ENCODE results near the gene EGFL6.
A peak's percentile ranks its signal among the peaks of the same experiment; 100 is the strongest.
"Not testable (repeated sequence)": the region's sequence is repeated elsewhere in the genome, so short reads cannot be mapped to it uniquely, and the experiment has no call there.

EGFL6 gene

DNA sequence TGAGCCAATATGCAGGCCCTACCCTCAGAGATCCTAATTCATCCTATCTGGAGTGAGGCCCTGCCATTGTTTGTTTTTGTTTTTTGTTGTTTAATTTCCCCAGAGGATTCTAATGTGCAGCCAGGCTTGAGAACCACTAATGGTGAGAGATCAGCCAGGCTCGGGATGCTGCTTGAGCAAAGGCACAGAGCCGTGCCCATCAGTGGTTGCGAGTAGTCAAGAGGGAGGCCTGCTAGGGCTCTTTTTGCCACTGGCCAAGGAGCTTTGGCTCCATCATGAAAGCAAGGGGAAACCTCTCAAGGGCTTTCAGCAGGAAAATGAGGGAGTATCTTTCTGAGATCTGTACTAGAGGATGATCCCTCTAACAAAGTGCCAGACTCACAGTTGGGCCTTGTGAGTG lies 86.3 kb downstream of the EGFL6 start:
- DNase-seq (ENCODE audit: insufficient read length, low spot score) (no peak), FAIRE-seq (no peak)
- TF ChIP-seq POU2F2 (IDR thresholded peaks at IDR 0.05; ENCODE audit: low read depth, low read length) (no peak), PAX5 (IDR thresholded peaks at IDR 0.05; ENCODE audit: insufficient read depth, low read length, severe bottlenecking) (no peak), POLR2AphosphoS5 (IDR thresholded peaks at IDR 0.05; ENCODE audit: low read depth, low read length) (no peak), SPI1 (IDR thresholded peaks at IDR 0.05; ENCODE audit: low read depth, low read length) (no peak)

DNA sequence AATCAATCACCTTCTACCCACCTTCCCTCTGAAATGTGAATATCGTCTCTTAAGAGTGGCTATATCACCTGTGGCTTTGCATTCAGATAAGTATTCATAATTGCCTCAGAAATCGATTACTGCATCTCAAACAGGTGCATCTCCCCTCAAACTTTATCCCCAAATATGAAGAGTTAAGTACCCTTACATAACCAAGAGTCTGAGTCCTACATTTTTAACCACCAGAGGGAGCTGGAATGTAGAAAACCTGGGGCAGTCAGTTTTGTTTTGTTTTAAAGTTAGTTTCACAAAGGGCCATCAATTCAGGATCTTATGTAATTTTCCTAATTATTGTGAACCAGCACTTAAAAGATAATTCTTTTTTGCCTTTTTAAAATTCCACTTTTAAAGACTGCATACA lies 89.2 kb downstream of the EGFL6 start:
- DNase-seq (ENCODE audit: insufficient read length, low spot score) (no peak), FAIRE-seq (peak; percentile 63)
- no peak for TF ChIP-seq POLR2AphosphoS5 (IDR thresholded peaks at IDR 0.05; ENCODE audit: low read depth, low read length)
- no peak for TF ChIP-seq POLR2A (IDR thresholded peaks at IDR 0.05; ENCODE audit: low read depth, low read length)
- TF ChIP-seq POU2F2 (IDR thresholded peaks at IDR 0.05; ENCODE audit: low read depth, low read length), result no peak

DNA sequence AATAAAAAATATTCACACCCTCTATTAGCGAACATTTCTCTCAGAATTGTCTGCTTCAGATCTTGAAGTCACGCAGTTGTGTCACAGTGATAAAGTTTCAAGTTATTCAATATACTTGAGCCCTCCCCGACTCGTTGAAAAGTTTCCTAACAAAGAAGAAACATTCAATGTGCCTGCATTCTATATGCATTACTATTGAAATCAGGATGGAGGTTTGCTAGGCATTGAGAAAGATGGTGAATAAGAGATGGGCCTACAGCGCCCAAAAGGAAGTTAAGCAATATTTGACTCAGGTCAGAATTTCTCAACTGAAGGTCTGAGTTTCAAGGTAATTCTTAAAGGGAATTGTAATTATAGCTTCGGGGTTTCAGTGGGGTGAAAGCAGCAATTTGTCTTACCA lies 89.7 kb downstream of the EGFL6 start:
- FAIRE-seq (no peak), DNase-seq (ENCODE audit: insufficient read length, low spot score) (no peak)
- TF ChIP-seq SPI1 (IDR thresholded peaks at IDR 0.05; ENCODE audit: low read depth, low read length), result no peak

DNA sequence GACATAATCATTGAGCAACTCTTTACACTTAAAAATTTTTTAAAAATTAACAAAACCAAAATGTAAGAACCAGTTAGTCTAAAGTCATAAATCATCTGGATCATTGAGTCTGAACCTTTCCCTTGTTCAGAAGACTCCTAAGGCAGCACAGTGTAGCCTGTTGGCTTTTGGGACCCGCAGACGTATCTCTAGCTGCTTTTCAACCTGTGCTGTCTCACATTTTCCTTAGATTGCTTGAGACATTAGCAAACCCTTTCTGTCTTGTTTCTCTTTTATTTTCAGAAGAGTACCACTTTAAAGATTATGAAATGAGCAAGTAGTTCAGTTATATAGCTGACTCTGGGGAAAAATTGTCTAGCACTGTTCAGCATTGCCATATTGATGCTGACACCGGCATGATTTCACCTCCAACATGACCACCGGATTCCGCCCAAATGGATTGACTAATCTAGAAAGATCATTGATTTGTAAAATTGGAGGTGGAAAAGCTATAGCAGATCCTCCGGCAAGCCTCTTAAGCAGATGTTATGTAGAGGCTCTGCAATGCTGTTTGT lies 92.4 kb downstream of the EGFL6 start:
- peak; percentile 58 for FAIRE-seq
- TF ChIP-seq SPI1 (IDR thresholded peaks at IDR 0.05; ENCODE audit: low read depth, low read length), result no peak
- no peak for DNase-seq (ENCODE audit: insufficient read length, low spot score)

DNA sequence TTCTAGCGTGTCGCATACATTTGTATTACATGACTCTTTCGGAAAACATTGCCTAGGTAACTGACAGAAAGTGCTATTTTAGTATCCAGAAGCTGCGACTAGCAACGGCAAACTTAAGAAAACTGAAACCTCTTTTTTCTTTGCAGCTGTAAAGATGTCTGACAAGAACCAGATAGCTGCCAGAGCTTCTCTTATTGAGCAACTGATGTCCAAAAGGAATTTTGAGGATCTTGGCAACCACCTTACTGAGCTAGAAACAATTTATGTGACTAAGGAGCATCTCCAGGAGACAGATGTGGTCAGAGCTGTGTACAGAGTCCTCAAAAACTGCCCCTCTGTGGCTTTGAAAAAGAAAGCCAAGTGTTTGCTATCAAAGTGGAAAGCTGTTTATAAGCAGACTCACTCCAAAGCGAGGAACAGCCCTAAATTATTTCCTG lies 93.0 kb downstream of the EGFL6 start:
- FAIRE-seq (peak; percentile 65), DNase-seq (ENCODE audit: insufficient read length, low spot score) (no peak)
- TF ChIP-seq TAF1 (IDR thresholded peaks at IDR 0.05; ENCODE audit: low read depth, low read length), result no peak
- TF ChIP-seq POU2F2 (IDR thresholded peaks at IDR 0.05; ENCODE audit: low read depth, low read length), result no peak
- no peak for TF ChIP-seq SPI1 (IDR thresholded peaks at IDR 0.05; ENCODE audit: low read depth, low read length)
- no peak for TF ChIP-seq PAX5 (IDR thresholded peaks at IDR 0.05; ENCODE audit: insufficient read depth, low read length, severe bottlenecking)
- no peak for TF ChIP-seq POLR2A (IDR thresholded peaks at IDR 0.05; ENCODE audit: low read depth, low read length)
- no peak for TF ChIP-seq POLR2AphosphoS5 (IDR thresholded peaks at IDR 0.05; ENCODE audit: low read depth, low read length)

DNA sequence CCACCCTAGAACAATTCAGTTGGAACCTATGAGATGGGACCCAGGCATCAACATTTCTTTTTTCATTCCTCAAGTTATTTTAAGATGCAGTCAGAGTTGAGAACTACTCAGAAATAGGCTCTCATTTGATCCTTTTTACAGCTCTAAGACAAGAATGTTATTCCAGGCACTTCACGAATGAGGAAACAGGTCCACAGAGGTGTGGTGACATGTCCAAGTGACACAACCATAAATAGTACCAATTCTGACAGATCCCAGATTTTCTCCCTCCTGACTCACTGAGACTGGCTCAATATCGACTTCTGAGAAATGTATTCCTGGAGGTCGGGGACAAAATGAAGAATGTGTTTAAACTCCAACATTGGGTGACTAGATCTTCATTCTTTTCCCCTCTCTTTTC lies 94.6 kb downstream of the EGFL6 start:
- no peak for FAIRE-seq
- DNase-seq (ENCODE audit: insufficient read length, low spot score), result no peak
- TF ChIP-seq POU2F2 (IDR thresholded peaks at IDR 0.05; ENCODE audit: low read depth, low read length) (no peak), POLR2AphosphoS5 (IDR thresholded peaks at IDR 0.05; ENCODE audit: low read depth, low read length) (no peak), TAF1 (IDR thresholded peaks at IDR 0.05; ENCODE audit: low read depth, low read length) (no peak), PAX5 (IDR thresholded peaks at IDR 0.05; ENCODE audit: insufficient read depth, low read length, severe bottlenecking) (no peak), SPI1 (IDR thresholded peaks at IDR 0.05; ENCODE audit: low read depth, low read length) (no peak), POLR2A (IDR thresholded peaks at IDR 0.05; ENCODE audit: low read depth, low read length) (no peak)

DNA sequence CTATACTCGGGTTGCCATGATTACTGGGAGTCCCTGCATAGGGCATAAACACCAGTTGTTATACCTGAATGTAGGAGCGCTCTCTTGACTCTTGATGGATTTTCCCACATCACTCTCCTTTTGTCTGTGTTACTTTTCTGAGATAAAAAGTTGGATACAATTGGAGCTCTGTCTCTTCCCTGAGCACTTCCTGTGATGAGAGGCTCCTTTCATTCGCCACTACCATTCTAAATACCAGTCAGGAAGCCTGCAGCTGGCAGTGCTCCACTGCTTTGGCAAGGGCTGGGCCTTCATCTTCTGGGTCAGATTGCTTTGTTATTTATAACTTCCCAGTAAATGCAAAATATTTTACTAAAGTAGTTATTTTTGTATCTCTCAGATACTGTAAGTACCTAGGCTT lies 97.4 kb downstream of the EGFL6 start:
- no peak for FAIRE-seq
- TF ChIP-seq SPI1 (IDR thresholded peaks at IDR 0.05; ENCODE audit: low read depth, low read length), result no peak
- no peak for TF ChIP-seq PAX5 (IDR thresholded peaks at IDR 0.05; ENCODE audit: insufficient read depth, low read length, severe bottlenecking)
- TF ChIP-seq TAF1 (IDR thresholded peaks at IDR 0.05; ENCODE audit: low read depth, low read length), result no peak
- no peak for TF ChIP-seq POU2F2 (IDR thresholded peaks at IDR 0.05; ENCODE audit: low read depth, low read length)
- TF ChIP-seq POLR2A (IDR thresholded peaks at IDR 0.05; ENCODE audit: low read depth, low read length), result no peak
- no peak for TF ChIP-seq POLR2AphosphoS5 (IDR thresholded peaks at IDR 0.05; ENCODE audit: low read depth, low read length)
- DNase-seq (ENCODE audit: insufficient read length, low spot score), result no peak

DNA sequence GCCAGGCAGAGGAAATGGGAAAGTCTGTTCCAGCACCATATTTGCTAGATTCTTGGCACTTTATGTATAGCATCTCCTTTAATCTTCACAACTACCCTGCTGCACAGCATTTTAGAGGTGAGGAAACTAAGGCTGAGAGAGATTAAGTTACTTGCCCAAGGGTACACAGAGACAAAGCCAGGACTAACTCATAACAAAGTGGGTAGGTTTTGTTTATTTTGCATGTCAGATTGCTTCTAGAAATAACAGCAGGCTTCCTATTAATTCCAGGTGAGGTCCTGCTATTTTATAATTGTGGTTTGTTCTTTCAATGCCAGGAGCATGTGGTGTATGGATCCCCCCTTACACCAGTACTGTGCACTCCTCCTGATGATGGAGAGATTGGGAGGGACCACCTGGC lies 98.5 kb downstream of the EGFL6 start:
- FAIRE-seq, result peak; percentile 35
- TF ChIP-seq TAF1 (IDR thresholded peaks at IDR 0.05; ENCODE audit: low read depth, low read length) (no peak), POLR2AphosphoS5 (IDR thresholded peaks at IDR 0.05; ENCODE audit: low read depth, low read length) (no peak), POU2F2 (IDR thresholded peaks at IDR 0.05; ENCODE audit: low read depth, low read length) (no peak), POLR2A (IDR thresholded peaks at IDR 0.05; ENCODE audit: low read depth, low read length) (no peak), PAX5 (IDR thresholded peaks at IDR 0.05; ENCODE audit: insufficient read depth, low read length, severe bottlenecking) (no peak), SPI1 (IDR thresholded peaks at IDR 0.05; ENCODE audit: low read depth, low read length) (no peak)
- no peak for DNase-seq (ENCODE audit: insufficient read length, low spot score)

DNA sequence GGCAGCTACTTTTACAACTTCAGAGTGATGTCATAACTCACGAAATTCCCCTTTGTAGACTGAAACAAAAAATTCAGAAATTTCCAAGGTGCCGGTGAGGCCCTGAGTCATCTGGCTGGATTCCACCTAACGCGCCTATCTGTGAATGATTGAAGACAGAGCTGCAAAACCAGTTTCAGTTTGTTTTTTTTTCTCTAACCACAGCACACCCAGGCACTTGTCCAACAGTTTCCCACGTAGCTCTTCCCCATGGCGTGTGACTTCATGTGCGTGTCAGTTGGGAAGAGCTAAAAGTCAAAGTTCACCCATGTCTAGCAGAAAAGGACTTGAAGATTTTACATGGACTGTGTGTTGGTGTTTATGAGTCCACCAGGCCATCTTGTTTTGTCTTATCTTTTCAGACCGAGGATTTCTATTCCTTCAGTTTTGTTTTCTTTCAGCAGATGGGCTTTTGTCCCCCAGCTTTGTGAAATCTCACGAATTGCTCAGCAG lies 99.9 kb downstream of the EGFL6 start:
- DNase-seq (ENCODE audit: insufficient read length, low spot score), result no peak
- TF ChIP-seq POU2F2 (IDR thresholded peaks at IDR 0.05; ENCODE audit: low read depth, low read length) (no peak), POLR2A (IDR thresholded peaks at IDR 0.05; ENCODE audit: low read depth, low read length) (no peak), SPI1 (IDR thresholded peaks at IDR 0.05; ENCODE audit: low read depth, low read length) (no peak), TAF1 (IDR thresholded peaks at IDR 0.05; ENCODE audit: low read depth, low read length) (0 out of 2 replicates have a peak, but pooled peaks have one; percentile 13), POLR2AphosphoS5 (IDR thresholded peaks at IDR 0.05; ENCODE audit: low read depth, low read length) (no peak), PAX5 (IDR thresholded peaks at IDR 0.05; ENCODE audit: insufficient read depth, low read length, severe bottlenecking) (no peak)
- peak; percentile 65 for FAIRE-seq

DNA sequence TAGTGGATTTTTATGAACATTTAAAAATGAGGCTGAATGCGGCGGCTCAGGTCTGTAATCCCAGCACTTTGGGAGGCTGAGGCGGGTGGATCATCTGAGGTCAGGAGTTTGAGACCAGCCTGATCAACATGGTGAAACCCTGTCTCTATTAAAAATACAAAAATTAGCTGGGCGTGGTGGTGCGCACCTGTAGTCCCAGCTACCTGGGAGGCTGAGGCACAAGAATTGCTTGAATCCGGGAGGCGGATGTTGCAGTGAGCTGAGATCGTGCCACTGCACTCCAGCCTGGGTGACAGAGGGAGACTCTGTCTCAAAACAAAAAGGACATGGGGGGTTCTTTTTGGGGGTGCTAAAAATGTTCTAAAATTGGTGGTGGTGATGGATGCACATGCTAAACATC lies 100.4 kb downstream of the EGFL6 start:
- not testable (repeated sequence) for DNase-seq (ENCODE audit: insufficient read length, low spot score); FAIRE-seq

DNA sequence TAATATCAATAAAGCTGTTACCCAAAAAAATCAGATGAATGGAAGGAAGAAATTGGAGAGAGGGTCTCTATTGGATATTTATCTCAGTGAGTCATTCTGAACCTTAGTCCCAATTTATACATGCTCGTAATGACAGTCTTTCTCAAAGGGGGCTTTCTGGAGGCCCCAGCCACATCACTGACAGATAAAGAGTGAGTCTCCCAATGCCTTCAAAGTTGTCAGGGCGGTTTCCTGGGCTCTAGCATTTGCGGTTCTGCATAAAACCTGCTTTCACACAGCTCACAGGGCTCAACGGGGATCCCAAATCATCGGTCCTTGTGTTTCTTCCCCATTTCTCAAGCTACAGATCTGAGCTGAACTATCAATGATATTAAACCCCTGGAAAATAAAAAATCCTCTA lies 100.8 kb downstream of the EGFL6 start:
- TF ChIP-seq POLR2AphosphoS5 (IDR thresholded peaks at IDR 0.05; ENCODE audit: low read depth, low read length), result no peak
- DNase-seq (ENCODE audit: insufficient read length, low spot score) (no peak), FAIRE-seq (no peak)

Measured in GM12891 (cell line).